Left renal cortex interstitium (tissue), 4 donors: ENCODE measurements around the gene SYNE1. TPM values are rescaled to one million over a fixed set of nuclear protein-coding genes. Genes with fewer than 3 reads are reported as not detected.

Experiments
- DNase-seq, 4 donors: peaks; one replicate each; pipeline ENCODE4 v3.0.0-alpha.2; 2013; ENCODE audit warnings: low read depth in 4 of 4, low spot score in 2 of 4, missing footprints in 1 of 4
- polyA plus RNA-seq, 4 donors: library from polyadenylated mRNA; unstranded; fragments of 120-200 nt; gene quantifications; one replicate each; pipeline ENCODE4 v1.2.1, GENCODE V29; 2013; ENCODE audit not compliant: insufficient read length in 4 of 4

SYNE1 gene
- polyA plus RNA-seq, 4 donors, result 85.2 to 106 (median 101) TPM

- DNase-seq, result no peak
Measured at GRCh38 chr6:152387091-152387490, 250.1 kb downstream of the SYNE1 start.

GRCh38 chr6:152386131-152386530 is 251.0 kb downstream of the SYNE1 start:
- DNase-seq, result no peak

GRCh38 chr6:152380993-152381898 is 255.9 kb downstream of the SYNE1 start:
- DNase-seq, result peak; percentile 57 to 75 (median 74)

- DNase-seq, result peak in 3 of 4 donors; percentile 50 to 64 (median 56)
Measured at GRCh38 chr6:152380351-152380767, 256.8 kb downstream of the SYNE1 start.

- no peak for DNase-seq
Measured at GRCh38 chr6:152379423-152379822, 257.7 kb downstream of the SYNE1 start.

GRCh38 chr6:152378169-152378568 is 259.0 kb downstream of the SYNE1 start:
- no peak for DNase-seq

- no peak for DNase-seq
Measured at GRCh38 chr6:152375197-152375596, 262.0 kb downstream of the SYNE1 start.

GRCh38 chr6:152372945-152373344 is 264.2 kb downstream of the SYNE1 start:
- DNase-seq, result no peak

- DNase-seq, result no peak
Measured at GRCh38 chr6:152371775-152372174, 265.4 kb downstream of the SYNE1 start.

GRCh38 chr6:152368751-152369624 is 268.2 kb downstream of the SYNE1 start:
- no peak for DNase-seq

GRCh38 chr6:152364866-152365265 is 272.3 kb downstream of the SYNE1 start:
- no peak for DNase-seq

- no peak for DNase-seq
Measured at GRCh38 chr6:152360034-152360433, 277.1 kb downstream of the SYNE1 start.

- DNase-seq, result no peak
Measured at GRCh38 chr6:152356662-152357061, 280.5 kb downstream of the SYNE1 start.

- DNase-seq, result no peak
Measured at GRCh38 chr6:152356016-152356415, 281.1 kb downstream of the SYNE1 start.

GRCh38 chr6:152355166-152355565 is 282.0 kb downstream of the SYNE1 start:
- DNase-seq, result no peak

GRCh38 chr6:152353440-152353839 is 283.7 kb downstream of the SYNE1 start:
- DNase-seq, result no peak

- no peak for DNase-seq
Measured at GRCh38 chr6:152351742-152352141, 285.4 kb downstream of the SYNE1 start.

- no peak for DNase-seq
Measured at GRCh38 chr6:152351110-152351509, 286.1 kb downstream of the SYNE1 start.

GRCh38 chr6:152348116-152348515 is 289.0 kb downstream of the SYNE1 start:
- DNase-seq, result no peak

GRCh38 chr6:152343735-152344360 is 293.3 kb downstream of the SYNE1 start:
- no peak for DNase-seq

- no peak for DNase-seq
Measured at GRCh38 chr6:152341596-152341995, 295.6 kb downstream of the SYNE1 start.
